ENCODE measurements around the gene CARS2. TPM values are rescaled to one million over a fixed set of nuclear protein-coding genes. Genes with fewer than 3 reads are reported as not detected.

CARS2 gene
- total RNA-seq, 1 experiment from 2014 or later, result 41.9 TPM

DNA sequence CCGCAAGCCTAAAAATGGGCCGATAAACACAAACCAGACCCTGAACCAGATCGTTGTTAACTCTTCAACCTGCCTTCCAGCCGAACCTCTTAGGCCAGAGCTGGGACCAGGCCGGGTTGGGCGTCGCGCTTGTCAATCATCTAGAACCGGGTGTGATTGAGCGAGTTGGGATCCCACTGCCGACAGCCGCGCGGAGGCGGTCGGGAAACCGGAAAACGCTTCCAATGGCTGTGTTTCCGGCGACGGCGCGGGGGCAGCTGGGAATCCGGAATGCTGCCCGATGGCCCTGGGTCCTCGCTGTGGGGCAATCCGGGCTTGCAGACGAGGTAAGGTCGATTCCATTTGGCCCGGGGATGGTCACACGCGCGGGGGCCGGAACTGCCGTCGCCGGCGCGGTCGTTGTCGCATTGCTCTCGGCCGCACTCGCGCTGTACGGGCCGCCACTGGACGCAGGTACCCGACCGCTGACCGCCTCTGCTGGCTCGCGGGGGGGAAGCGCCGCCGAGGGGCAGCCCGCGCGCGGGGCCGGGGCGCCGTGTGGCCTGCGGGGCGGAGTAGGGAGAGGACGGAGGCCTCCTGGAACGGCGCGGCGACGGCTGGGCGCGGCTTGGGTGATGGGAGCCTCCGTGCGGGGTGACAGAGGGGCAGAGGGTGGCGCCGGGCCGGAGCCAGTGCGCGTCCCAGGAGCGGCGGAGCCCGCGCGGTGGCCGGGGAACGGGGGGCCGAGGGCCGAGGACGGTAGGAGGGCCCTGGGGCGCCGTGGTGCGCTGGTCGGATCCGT is 90.4 kb downstream of the CARS2 start, which contains the start of gene NAXD:
NAXD (plus strand) TSS at position 224 of the 781 bp plus-strand sequence; CDS start at position 281, 57 bp downstream.
- peak; percentile 94 for DNase-seq
- Histone ChIP-seq H3K79me2 (ENCODE audit: insufficient read depth, low read length) (peaks cover 23% of the 10 kb centered on the region; the same call in 1 of the 2 replicates), H2BK15ac (ENCODE audit: low read depth, low read length) (no peak within 1 kb of the TSS), H4K91ac (ENCODE audit: insufficient read length, low read depth, low read length) (no peak within 1 kb of the TSS), H3K9me3 (ENCODE audit: control insufficient read depth, low read depth, low read length) (no peaks in the 10 kb centered on the region), H3K9ac (ENCODE audit: extremely low read depth, insufficient read length, low read length) (peak within 1 kb of the TSS; percentile 56), H3K4me1 (ENCODE audit: insufficient read depth, low read length) (no peaks in the 10 kb centered on the region), H3T11ph (ENCODE audit: low read length) (no peak within 1 kb of the TSS), H4K5ac (ENCODE audit: insufficient read length, low read depth, low read length) (no peak within 1 kb of the TSS), H4K20me1 (ENCODE audit: control insufficient read depth, insufficient read depth, insufficient read length) (peaks cover 2% of the 10 kb centered on the region), H3K79me1 (ENCODE audit: insufficient read depth, low read depth, low read length, poor library complexity, severe bottlenecking) (no peaks in the 10 kb centered on the region), H3K4me2 (ENCODE audit: insufficient read depth, insufficient read length, low read length) (peak within 1 kb of the TSS; percentile 58), H2AK5ac (ENCODE audit: insufficient read length, low read length) (no peak within 1 kb of the TSS), H4K8ac (replicated peaks; ENCODE audit: insufficient read length, low read depth, low read length) (no peak within 1 kb of the TSS), H3K27ac (ENCODE audit: insufficient read length, low read depth, low read length) (no peak within 1 kb of the TSS), H3K23ac (ENCODE audit: insufficient read length, low read depth, low read length) (no peak within 1 kb of the TSS), H2BK20ac (ENCODE audit: low read depth, low read length, poor library complexity, severe bottlenecking) (no peak within 1 kb of the TSS), H2BK120ac (ENCODE audit: low read depth, low read length, poor library complexity, severe bottlenecking) (no peak within 1 kb of the TSS), H3K56ac (ENCODE audit: insufficient read length, low read depth, low read length) (no peak within 1 kb of the TSS), H2BK5ac (ENCODE audit: insufficient read length, low read length) (no peak within 1 kb of the TSS), H3K23me2 (ENCODE audit: insufficient read length, low read depth, low read length, poor library complexity, severe bottlenecking) (peaks cover 6% of the 10 kb centered on the region), H3K27me3 (ENCODE audit: insufficient read depth, low read length) (no peaks in the 10 kb centered on the region), H3K14ac (ENCODE audit: insufficient read depth, low read length) (peak within 1 kb of the TSS; percentile 47; the same call in 1 of the 2 replicates), H3K18ac (ENCODE audit: insufficient read length, low read depth, low read length) (peak within 1 kb of the TSS; percentile 50), H2AFZ (ENCODE audit: low read length) (no peak within 1 kb of the TSS), H3K4ac (ENCODE audit: low read depth, low read length) (no peak within 1 kb of the TSS), H2BK12ac (ENCODE audit: insufficient read length, low read depth, low read length) (no peak within 1 kb of the TSS)
- Mint-ChIP-seq H3K4me1 (peaks cover 35 to 40% of the 10 kb centered on the region in 2 experiments), H3K36me3 (ENCODE audit: insufficient read depth in 1 of 3, low read depth in 3 of 3) (peaks cover 0 to 2% (median 2%) of the 10 kb centered on the region in 3 experiments; a peak in 3 of 7 replicates), H3K27me3 (ENCODE audit: low read depth) (peaks cover 43% of the 10 kb centered on the region), H3K27ac (peak within 1 kb of the TSS in 2 of 3 experiments; percentile 89 to 93; a peak in 3 of 7 replicates), H3K4me3 (peak within 1 kb of the TSS; percentile 86 to 91), H3K9me3 (peaks cover 7 to 12% of the 10 kb centered on the region in 2 experiments; a peak in 3 of 5 replicates)
- no CpG with 5 or more reads among the region's 95 CpGs for WGBS (ENCODE audit: extremely low coverage, insufficient read length, low lambda C conversion rate)
- no peak for TF ChIP-seq CTCF (conservative IDR thresholded peaks at IDR 0.05)
